DMS53 (cell line): ENCODE results near the gene DIAPH1.

Experiments used
- DNase-seq: peaks from one replicate; lab custom pipeline; 2025; lab: John Stamatoyannopoulos, UW

The DIAPH1 gene

DNA sequence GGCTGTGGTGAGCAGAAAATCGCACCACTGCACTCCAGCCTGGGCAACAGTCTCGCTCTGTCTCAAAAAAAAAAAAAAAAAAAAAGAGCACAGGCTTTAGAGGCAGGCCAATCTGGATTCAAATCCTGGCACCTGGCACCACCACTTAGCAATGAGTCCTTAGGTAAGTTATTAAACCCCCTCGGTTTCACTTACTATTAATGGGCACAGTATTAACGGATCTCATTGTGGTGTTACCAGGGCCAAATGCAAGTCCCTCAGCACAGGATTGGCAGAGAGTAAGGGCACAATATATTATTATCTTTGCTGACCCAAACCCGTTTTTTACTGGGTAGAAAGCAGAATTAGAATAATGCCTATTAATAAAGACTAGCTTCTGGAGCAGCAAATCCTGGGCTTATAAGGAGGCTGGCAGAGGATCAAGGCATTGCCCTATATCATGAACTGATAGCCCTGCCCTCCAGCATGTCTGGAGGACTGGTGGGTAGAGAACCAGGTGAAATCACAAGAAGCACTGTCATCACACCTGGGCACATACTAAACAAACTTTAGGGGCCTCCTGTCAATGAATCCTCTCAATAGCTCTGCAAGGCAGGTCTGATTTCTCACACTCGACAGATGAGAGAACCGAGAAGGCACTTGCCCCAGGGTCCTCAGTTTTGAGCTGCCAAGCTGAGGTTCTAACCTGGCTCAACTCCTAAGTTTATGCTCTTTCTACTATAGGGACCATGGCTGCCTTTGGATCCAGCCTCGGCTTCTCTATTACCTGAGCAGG lies 112.2 kb downstream of the DIAPH1 start:
- DNase-seq: no peak

GRCh38 chr5:141504216-141504615 lies 114.6 kb downstream of the DIAPH1 start:
- DNase-seq: no peak

DNA sequence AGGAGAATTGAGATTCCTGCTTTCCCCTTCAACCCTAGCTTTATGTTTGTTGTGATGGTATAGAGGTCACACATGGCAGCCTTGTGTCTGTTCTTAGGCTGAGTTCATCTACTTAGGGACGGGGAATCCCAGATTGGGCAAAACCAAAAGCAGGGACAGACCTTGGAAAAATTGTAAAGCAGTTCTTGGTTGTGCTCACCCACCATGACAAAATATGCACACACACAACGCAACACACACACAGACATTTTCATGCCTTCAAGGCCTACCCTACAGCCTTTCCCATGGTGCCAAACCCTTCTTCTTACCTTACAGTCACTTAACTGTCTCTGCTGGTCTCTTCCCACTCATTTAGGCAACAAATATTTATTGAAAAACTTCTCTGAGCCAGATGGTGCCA lies 115.1 kb downstream of the DIAPH1 start:
- DNase-seq: no peak

- DNase-seq: no peak
Measured at GRCh38 chr5:141501761-141502160, 117.0 kb downstream of the DIAPH1 start.

DNA sequence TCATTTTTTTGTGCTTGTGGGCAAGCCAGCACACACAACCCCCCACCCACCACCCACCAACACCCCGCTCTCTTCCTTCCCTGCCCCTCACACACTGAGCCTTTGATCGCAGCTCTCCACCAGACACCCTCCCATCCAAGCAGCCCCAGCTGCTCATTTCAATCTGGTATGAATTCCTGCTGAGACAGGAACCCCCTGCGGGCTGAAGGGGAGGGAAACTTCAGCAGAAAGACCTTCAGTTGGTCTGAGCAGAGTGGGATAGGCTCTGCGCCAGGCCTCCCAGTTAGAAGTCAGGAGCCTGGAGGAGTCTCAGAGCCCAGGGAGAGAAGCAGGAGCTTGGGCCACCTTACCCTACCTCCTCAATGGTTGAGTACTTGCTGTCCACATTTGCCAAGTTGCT lies 122.8 kb downstream of the DIAPH1 start:
- DNase-seq: no peak

DNA sequence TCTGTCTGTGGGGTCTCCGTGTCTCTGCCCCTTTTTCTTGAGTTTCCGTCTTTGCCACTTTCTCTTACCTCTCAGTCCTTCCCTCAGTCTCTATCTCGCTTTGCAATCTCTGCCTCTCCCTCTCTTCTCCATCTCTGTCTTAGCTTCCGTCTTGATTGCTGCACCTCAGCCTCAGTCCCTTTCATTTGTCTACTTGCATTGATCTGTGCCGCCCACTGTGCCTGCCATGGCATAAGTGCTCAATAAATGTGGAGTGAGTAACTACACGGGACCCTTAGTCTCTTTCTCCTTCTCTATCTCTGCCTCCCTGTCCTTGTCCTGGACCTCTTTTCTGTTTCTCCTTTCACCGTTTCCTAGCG lies 123.4 kb downstream of the DIAPH1 start:
- DNase-seq: no peak

GRCh38 chr5:141494761-141495452 lies 123.9 kb downstream of the DIAPH1 start:
- DNase-seq: no peak

GRCh38 chr5:141493500-141494422 lies 125.0 kb downstream of the DIAPH1 start:
- no peak for DNase-seq

DNA sequence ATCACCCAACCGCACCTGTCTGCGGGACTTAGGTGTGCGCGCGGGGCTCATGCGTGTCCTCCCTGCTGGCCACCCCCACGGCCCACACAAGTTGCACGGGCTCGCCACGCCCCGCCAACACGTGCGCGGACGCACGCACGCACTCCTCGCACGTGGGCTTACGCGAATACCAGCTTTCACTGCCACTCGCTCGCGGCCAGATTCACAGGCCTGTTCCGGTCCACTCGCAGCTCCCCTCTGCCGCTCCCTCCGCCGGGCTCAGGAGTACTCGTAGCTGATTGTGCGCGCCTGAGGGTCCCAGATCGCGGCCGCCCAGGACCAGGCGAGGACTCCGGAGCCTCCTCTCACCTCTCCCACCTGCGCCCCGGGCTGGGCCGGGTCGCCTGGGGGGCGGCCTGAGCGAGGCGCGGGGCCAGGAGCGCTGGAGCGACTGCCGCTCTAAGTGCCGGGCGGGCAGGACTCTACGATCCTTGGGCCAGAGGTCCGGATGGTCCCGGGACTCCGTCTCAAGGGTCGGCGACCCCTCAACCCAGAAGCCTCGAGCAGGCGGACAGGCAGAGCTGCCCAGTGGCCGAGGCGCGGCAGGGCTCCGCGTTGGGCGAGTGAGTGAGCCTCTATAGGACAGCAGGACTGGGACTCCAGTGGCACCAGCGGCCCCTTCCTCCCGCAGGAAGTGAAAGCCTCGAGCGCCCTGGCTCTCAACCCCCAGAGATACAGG lies 126.5 kb downstream of the DIAPH1 start:
- DNase-seq: no peak

- DNase-seq: no peak
Measured at GRCh38 chr5:141491323-141492167, 127.3 kb downstream of the DIAPH1 start.

DNA sequence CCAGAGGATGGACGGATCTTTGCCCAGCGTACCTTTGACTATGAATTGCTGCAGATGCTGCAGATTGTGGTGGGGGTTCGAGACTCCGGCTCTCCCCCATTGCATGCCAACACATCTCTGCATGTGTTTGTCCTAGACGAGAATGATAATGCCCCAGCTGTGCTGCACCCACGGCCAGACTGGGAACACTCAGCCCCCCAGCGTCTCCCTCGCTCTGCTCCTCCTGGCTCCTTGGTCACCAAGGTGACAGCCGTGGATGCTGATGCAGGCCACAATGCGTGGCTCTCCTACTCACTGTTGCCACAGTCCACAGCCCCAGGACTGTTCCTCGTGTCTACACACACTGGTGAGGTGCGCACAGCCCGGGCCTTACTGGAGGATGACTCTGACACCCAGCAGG lies 128.0 kb downstream of the DIAPH1 start:
- DNase-seq: no peak

DNA sequence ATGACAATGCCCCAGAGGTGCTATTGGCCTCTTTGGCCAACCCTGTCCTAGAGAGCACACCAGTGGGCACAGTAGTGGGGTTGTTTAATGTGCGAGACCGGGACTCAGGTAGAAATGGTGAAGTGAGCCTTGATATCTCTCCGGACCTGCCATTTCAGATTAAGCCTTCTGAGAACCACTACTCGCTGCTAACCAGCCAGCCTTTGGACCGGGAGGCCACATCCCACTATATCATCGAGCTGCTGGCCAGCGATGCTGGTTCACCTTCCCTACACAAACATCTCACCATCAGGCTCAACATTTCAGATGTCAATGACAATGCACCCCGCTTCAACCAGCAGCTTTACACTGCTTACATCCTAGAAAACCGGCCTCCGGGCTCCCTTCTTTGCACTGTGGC lies 128.5 kb downstream of the DIAPH1 start:
- no peak for DNase-seq

DNA sequence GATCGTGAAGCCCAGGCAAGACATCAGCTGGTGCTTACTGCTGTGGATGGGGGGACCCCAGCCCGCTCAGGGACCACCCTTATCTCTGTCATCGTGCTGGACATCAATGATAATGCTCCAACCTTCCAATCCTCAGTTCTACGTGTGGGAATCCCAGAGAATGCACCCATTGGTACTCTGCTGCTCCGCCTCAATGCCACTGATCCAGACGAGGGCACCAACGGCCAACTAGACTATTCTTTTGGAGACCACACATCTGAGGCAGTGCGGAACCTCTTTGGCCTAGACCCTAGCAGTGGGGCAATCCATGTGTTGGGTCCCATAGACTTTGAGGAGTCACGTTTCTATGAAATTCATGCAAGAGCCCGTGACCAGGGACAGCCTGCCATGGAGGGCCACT lies 129.0 kb downstream of the DIAPH1 start:
- no peak for DNase-seq

DNA sequence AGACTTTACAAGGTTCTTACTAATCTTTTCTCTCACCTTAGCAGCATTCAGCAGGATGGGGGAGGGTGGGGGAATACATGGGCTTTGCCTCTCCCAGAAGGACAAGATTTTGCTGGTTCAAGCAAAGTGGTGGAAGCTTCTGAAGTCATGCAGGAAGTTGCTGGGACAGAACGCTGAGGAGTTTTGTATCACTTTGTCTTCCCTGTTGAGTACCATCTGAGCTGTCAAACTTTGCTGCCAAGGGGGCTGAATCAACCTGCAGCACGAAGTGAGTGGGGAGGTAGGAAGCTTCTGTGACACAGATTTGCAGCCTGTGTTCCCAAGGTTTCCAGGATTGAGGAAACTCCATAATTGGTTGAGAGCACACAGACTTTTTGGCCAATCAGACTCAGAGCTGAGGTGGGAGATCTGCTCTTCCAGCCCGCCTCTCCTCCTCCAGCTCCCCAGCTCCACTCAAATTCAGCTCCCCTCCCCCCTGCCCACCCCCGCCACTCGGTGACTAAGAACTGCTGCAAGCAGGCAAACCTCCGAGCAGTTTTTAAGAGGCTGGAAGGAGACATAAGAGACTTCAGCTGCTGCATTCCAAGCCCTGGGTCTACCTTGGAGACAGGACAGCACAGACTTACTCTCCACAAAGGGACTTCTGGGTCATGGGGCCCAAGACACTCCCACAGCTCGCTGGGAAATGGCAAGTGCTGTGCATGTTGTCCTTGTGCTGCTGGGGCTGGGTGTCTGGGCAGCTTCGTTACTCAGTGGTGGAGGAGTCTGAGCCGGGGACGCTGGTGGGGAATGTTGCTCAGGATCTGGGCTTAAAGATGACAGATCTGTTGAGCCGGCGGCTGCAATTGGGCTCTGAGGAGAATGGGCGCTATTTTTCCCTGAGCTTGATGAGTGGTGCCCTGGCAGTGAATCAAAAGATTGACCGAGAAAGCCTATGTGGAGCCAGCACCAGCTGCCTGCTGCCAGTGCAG lies 129.9 kb downstream of the DIAPH1 start, which contains the start of gene PCDHGC5:
TSS of gene PCDHGC5 (plus strand) at position 491 of the 971 bp plus-strand sequence. CDS start at position 651, 160 bp downstream.
- DNase-seq: no peak

GRCh38 chr5:141487131-141487530 lies 131.7 kb downstream of the DIAPH1 start:
- no peak for DNase-seq

DNA sequence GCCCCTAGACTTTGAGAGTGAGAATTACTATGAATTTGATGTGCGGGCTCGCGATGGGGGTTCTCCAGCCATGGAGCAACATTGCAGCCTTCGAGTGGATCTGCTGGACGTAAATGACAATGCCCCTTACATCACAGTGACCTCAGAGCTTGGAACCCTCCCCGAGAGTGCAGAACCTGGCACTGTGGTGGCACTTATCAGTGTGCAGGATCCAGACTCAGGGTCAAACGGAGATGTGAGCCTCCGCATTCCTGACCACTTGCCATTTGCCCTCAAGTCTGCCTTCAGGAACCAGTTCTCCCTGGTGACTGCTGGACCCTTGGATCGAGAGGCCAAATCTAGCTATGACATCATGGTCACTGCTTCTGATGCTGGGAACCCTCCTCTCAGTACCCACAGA lies 132.7 kb downstream of the DIAPH1 start:
- no peak for DNase-seq

DNA sequence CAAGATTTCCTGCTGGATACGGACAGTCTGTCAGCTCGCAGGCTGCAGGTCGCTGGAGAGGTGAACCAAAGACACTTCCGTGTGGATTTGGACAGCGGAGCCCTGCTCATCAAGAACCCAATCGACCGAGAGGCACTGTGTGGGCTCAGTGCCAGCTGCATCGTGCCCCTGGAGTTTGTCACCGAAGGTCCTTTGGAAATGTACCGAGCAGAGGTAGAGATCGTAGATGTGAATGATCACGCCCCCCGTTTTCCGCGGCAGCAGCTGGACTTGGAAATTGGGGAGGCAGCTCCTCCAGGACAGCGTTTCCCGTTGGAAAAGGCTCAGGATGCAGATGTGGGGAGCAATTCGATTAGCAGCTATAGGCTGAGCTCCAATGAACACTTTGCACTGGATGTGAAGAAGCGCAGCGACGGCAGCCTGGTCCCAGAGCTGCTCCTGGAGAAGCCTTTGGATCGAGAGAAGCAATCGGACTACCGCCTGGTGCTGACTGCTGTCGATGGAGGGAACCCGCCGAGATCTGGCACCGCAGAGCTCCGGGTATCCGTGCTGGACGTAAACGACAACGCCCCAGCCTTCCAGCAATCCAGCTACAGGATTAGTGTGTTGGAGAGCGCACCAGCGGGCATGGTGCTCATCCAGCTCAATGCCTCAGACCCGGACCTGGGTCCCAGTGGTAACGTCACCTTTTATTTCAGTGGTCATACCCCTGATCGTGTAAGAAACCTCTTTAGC lies 133.3 kb downstream of the DIAPH1 start:
- DNase-seq: peak; percentile 32

- DNase-seq: peak; percentile 40
Measured at GRCh38 chr5:141484641-141485311, 134.0 kb downstream of the DIAPH1 start, which contains the start of gene PCDHGC4. PCDHGC4 (plus strand) TSS chr5:141485030; CDS start chr5:141485174, 144 bp downstream.
